Hindlimb muscle (tissue), 1 donor: ENCODE results near the gene SAMD10. TPM values are rescaled to one million over a fixed set of nuclear protein-coding genes. Genes with fewer than 3 reads are reported as not detected.
"Not testable (repeated sequence)": the region's sequence is repeated elsewhere in the genome, so short reads cannot be mapped to it uniquely, and the experiment has no call there.

Source experiments
- DNase-seq: peaks from one replicate; pipeline ENCODE4 v3.0.0-alpha.2; 2013
- polyA plus RNA-seq: library from polyadenylated mRNA; unstranded; fragments of 120-200 nt; gene quantifications from one replicate; pipeline ENCODE4 v1.2.1, GENCODE V29; 2013; ENCODE audit not compliant: insufficient read length

SAMD10 gene
- polyA plus RNA-seq = 4.4 TPM

DNA sequence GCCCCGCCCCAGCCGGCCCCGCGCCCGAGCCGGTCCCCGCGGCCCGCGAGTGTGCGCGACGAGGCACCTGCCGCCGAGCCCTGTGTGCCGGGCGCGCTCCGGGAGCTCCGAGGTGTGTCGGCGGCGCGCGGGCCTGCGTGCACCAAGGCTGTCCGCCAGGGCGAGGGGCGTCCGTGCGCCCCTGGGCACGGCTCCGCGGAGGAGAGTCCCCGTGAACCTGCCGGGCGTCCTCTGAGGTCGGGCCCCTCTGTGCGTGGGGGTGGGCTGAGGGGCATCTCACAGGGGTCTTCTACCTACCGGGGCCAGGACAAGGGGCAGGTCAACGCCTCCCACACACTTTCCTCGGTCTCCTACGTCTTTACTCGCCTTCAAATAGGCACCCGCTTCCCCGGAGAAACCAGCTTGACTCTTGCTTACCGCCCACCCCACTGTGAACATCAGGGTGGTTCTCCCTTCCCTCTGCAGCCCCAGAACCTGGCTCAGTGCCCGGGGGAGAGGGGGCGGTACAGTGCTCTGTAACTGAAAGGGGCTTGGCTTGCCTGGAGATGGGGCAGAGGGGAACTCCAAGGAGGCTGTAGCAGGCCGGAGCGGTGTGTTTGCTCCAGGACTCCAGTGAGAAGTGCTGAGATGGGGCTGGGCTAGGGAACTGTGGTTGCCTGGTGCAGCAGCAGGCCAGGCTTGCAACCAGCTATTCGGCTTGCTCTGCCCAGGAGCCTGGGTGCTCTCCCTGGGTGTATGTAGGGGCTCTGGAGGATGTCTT lies at the start of gene SAMD10:
Gene SAMD10 (minus strand): TSS at position 86 of the 760 bp plus-strand sequence. CDS start 175 bp downstream, outside the sequence.
- peak; percentile 68 for DNase-seq

GRCh38 chr20:64027981-64028685 lies 48.7 kb upstream of the SAMD10 start:
- no peak for DNase-seq

GRCh38 chr20:64025826-64026412 lies 46.5 kb upstream of the SAMD10 start:
- no peak for DNase-seq

GRCh38 chr20:64025101-64025825 lies 45.8 kb upstream of the SAMD10 start:
- no peak for DNase-seq

- DNase-seq = no peak
Observed at GRCh38 chr20:64024141-64024990, 44.9 kb upstream of the SAMD10 start.

- DNase-seq = no peak
Observed at GRCh38 chr20:64023361-64024140, 44.1 kb upstream of the SAMD10 start.

GRCh38 chr20:64022671-64023360 lies 43.4 kb upstream of the SAMD10 start:
- DNase-seq = no peak

- no peak for DNase-seq
Observed at GRCh38 chr20:64021124-64021975, 41.9 kb upstream of the SAMD10 start.

DNA sequence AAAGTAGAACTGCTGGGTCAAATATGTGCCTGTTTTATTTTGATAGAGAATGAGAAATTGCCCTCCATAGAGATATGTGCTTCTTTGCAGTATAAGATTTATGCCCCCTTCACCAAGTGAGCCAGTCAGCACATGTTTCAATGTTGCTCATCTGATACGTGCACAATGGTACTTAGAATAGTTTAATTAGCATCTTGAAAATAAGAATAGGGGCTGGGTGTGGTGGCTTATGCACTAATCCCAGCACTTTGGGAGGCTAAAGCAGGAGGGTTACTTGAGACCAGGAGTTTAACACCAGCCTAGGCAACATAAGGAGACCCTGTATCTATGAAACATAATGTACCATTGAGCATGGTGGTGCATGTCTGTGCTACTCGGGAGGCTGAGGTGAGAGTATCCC lies 36.2 kb upstream of the SAMD10 start:
- no peak for DNase-seq

DNA sequence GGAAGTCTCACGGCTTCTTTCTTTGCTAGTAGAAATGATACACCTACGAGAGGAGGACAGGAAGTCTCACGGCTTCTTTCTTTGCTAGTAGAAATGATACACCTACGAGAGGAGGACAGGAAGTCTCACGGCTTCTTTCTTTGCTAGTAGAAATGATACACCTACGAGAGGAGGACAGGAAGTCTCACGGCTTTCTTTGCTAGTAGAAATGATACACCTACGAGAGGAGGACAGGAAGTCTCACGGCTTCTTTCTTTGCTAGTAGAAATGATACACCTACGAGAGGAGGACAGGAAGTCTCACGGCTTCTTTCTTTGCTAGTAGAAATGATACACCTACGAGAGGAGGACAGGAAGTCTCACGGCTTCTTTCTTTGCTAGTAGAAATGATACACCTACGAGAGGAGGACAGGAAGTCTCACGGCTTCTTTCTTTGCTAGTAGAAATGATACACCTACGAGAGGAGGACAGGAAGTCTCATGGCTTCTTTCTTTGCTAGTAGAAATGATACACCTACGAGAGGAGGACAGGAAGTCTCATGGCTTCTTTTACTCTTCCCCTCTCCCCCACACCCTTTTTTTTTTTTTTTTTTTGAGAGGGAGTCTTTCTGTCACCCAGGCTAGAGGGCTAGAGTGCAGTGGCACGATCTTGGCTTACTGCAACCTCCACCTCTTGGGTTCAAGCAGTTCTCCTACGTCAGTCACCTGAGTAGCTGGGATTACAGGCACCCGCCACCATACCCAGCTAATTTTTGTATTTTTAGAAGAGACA lies 33.1 kb upstream of the SAMD10 start:
- not testable (repeated sequence) for DNase-seq

- no peak for DNase-seq
Observed at GRCh38 chr20:64011366-64011779, 31.9 kb upstream of the SAMD10 start.

- DNase-seq = no peak
Observed at GRCh38 chr20:64010711-64011237, 31.3 kb upstream of the SAMD10 start.

GRCh38 chr20:64009811-64010387 lies 30.5 kb upstream of the SAMD10 start:
- no peak for DNase-seq

GRCh38 chr20:64006902-64007301 lies 27.5 kb upstream of the SAMD10 start:
- no peak for DNase-seq

DNA sequence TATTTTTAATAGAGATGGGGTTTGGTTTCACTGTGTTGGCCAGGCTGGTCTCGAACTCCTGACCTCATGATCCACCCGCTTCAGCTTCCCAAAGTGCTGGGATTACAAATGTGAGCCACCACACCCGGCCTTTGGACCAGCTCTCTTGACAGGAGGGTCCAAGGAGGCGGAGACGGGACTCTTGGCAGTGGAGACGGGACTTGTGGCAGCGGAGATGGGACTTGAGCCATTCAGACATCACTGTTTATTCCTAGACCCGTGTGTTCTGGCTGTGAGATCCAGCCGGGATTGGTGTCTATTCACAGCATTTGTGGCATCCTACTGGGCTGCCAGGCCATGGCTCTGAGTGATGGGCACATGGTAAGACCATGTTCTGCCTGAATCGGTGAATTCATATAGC lies 27.0 kb upstream of the SAMD10 start:
- DNase-seq = no peak

DNA sequence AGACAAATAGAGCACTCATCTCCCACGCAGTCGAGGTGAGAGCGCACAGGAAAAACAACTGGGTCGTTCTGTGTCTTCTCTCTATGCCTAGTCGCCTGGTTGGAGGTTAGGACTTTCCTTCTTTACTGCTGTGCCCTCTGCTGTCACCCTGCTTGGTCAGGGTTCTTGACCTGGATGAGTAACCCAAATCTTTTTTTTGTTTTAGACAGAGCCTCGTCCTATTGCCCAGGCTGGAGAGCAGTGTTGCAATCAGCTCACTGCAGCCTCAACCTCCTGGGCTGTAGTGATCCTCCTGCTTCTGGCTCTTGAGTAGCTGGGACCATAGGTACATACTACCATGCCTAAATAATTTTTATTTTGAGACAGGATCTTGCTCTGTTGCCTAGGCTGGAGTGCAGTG lies 26.0 kb upstream of the SAMD10 start:
- DNase-seq = no peak

DNA sequence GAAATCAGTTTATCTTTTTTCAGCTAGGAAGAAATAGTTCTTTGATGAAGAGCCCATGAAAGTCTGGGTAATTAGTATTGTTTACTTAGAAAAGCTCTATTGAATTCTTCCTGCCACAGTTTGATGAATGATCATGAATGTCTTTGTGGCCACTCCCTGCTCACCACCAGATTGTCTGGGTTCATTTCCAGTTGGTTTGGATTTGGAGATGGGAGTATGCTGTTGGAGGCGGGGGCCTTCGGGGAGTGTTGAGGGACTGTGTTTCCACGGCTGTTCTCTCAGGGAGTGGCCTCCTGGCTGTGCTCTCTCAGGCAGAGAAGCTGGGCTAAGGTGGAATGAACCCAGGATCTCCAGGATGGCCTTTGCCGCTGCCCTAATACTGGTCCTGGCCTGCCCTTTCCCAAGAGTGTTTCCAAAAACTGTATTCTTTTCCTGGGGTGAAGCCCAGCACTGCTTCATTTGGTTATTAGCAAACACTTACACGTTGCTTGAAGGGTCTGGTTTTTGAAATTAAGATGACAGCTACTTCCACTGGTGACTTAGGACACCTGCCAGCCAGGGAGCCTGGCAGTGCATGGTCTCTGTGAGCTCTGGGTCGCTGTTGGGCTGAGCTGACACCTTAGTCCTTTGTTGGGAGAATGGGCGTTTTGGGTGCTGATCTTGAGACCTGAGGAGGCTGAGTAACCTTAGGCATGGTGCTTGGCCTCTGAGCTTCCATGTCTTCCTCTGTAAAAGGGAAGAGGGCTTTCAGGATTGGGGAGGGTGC lies 24.7 kb upstream of the SAMD10 start:
- DNase-seq = no peak
